Astrocyte of the spinal cord (primary cell): Measurements from ENCODE around the gene CTNNA2.

Source experiments
- DNase-seq: peaks from one replicate; pipeline ENCODE4 v3.0.0; 2011; ENCODE audit warnings: low read depth, low spot score
- H3K4me3 ChIP-seq: 2 replicates; pipeline ENCODE4 v1.5.1; 2011; ENCODE audit warnings: low read depth, mild to moderate bottlenecking, low read length, moderate library complexity
- CTCF ChIP-seq: IDR thresholded peaks from 2 replicates; pipeline ENCODE4 v1.5.1; 2012; ENCODE audit warnings: low read depth, mild to moderate bottlenecking, low read length, inconsistent platforms
- in situ Hi-C: cut with HindIII; loops from 2 replicates; pipeline ENCODE4 v1.10.0; 2017; ENCODE audit warnings: low sequenced_read_pairs

The CTNNA2 gene

GRCh38 chr2:80482276-80482675 is 969.4 kb downstream of the CTNNA2 start:
- in situ Hi-C loops: no loop called here
- TF ChIP-seq CTCF: no peak
- DNase-seq: no peak
- no peak overlapping the region for H3K4me3 ChIP-seq

- H3K4me3 ChIP-seq: no peak overlapping the region
- TF ChIP-seq CTCF: no peak
- peak; percentile 23 for DNase-seq
- in situ Hi-C loops: no loop called here
Measured at GRCh38 chr2:80489717-80490116, 976.9 kb downstream of the CTNNA2 start.

GRCh38 chr2:80490964-80491363 is 978.1 kb downstream of the CTNNA2 start:
- DNase-seq: no peak
- H3K4me3 ChIP-seq: no peak overlapping the region
- no peak for TF ChIP-seq CTCF
- in situ Hi-C loops: no loop called here

GRCh38 chr2:80496346-80496745 is 983.5 kb downstream of the CTNNA2 start:
- in situ Hi-C loops: no loop called here
- no peak overlapping the region for H3K4me3 ChIP-seq
- no peak for TF ChIP-seq CTCF
- DNase-seq: no peak

GRCh38 chr2:80496775-80497174 is 983.9 kb downstream of the CTNNA2 start:
- TF ChIP-seq CTCF: no peak
- in situ Hi-C loops: no loop called here
- DNase-seq: peak; percentile 71
- no peak overlapping the region for H3K4me3 ChIP-seq

- H3K4me3 ChIP-seq: no peak overlapping the region
- TF ChIP-seq CTCF: peak; percentile 59
- in situ Hi-C loops: no loop called here
- peak; percentile 39 for DNase-seq
Measured at GRCh38 chr2:80499095-80499494, 986.2 kb downstream of the CTNNA2 start.

GRCh38 chr2:80501874-80502624 is 989.2 kb downstream of the CTNNA2 start:
- no peak overlapping the region for H3K4me3 ChIP-seq

More at GRCh38 chr2:80501874-80502624, 989.2 kb downstream of the CTNNA2 start:
- in situ Hi-C loops: no loop called here
- TF ChIP-seq CTCF: no peak
- no peak for DNase-seq
